Common myeloid progenitor, CD34-positive (primary cell): ENCODE measurements around the gene GRID2.
"Not testable (repeated sequence)": the region's sequence is repeated elsewhere in the genome, so short reads cannot be mapped to it uniquely, and the experiment has no call there.

Experiments
- CTCF ChIA-PET: fragments of 350-600 bp; sonication (Branson Sonifier 250); formaldehyde crosslinking; loops from one replicate; lab custom pipeline; 2021; ENCODE audit warnings: antibody characterized with exemption; lab: Charles Lee
- POLR2A ChIA-PET: fragments of 350-600 bp; sonication (Branson Sonifier 250); formaldehyde crosslinking; loops from one replicate; lab custom pipeline; 2021; ENCODE audit warnings: antibody characterized with exemption; lab: Charles Lee
- DNase-seq, 3 donors: peaks; one replicate each; pipeline versions ENCODE4 v3.0.0 to v3.0.0-alpha.2; 2013
- H3K27ac ChIP-seq, 2 experiments: 1 replicate in 1 of 2; 2 replicates in 1 of 2; pipeline ENCODE4 v1.7.0; 2013; ENCODE audit warnings: inconsistent platforms in 2 of 2, low read length in 2 of 2, mild to moderate bottlenecking in 2 of 2, low read depth in 1 of 2, moderate library complexity in 1 of 2; ENCODE audit not compliant: severe bottlenecking in 2 of 2, insufficient read depth in 1 of 2, poor library complexity in 1 of 2
- H3K27me3 ChIP-seq, 5 experiments: replicated peaks in 2 of 5; 1 replicate in 3 of 5; 2 replicates in 2 of 5; pipeline versions ENCODE4 v1.6.1 to v1.7.0; 2013; ENCODE audit warnings: low read length in 4 of 5, mild to moderate bottlenecking in 2 of 5, moderate library complexity in 2 of 5, inconsistent platforms in 1 of 5; ENCODE audit not compliant: insufficient read depth in 5 of 5, control insufficient read depth in 4 of 5
- H3K36me3 ChIP-seq, 4 experiments: 1 replicate in 2 of 4; 2 replicates in 2 of 4; pipeline versions ENCODE4 v1.6.1 to v1.7.0; 2013; ENCODE audit warnings: low read length in 3 of 4, control low read depth in 1 of 4, mild to moderate bottlenecking in 1 of 4; ENCODE audit not compliant: control insufficient read depth in 4 of 4, insufficient read depth in 4 of 4
- H3K4me1 ChIP-seq, 4 experiments: 1 replicate in 3 of 4; 2 replicates in 1 of 4; pipeline versions ENCODE4 v1.6.1 to v1.7.1; 2013; ENCODE audit warnings: low read length in 3 of 4, mild to moderate bottlenecking in 3 of 4, control low read depth in 1 of 4, inconsistent platforms in 1 of 4, moderate library complexity in 1 of 4; ENCODE audit not compliant: control insufficient read depth in 4 of 4, insufficient read depth in 4 of 4; ENCODE audit errors: control extremely low read depth in 1 of 4
- H3K4me3 ChIP-seq, 7 experiments: 1 replicate in 4 of 7; 2 replicates in 3 of 7; pipeline versions ENCODE4 v1.5.1 to v1.7.0; 2013; ENCODE audit warnings: mild to moderate bottlenecking in 7 of 7, low read length in 6 of 7, moderate library complexity in 6 of 7, inconsistent platforms in 2 of 7, low read depth in 2 of 7, control low read depth in 1 of 7; ENCODE audit not compliant: insufficient read depth in 4 of 7, control insufficient read depth in 1 of 7; ENCODE audit errors: extremely low read depth in 1 of 7
- H3K9me3 ChIP-seq, 5 experiments: 1 replicate in 4 of 5; 2 replicates in 1 of 5; pipeline versions ENCODE4 v1.6.1 to v1.7.1; 2013; ENCODE audit warnings: low read length in 4 of 5, mild to moderate bottlenecking in 2 of 5, inconsistent platforms in 1 of 5, low read depth in 1 of 5, moderate library complexity in 1 of 5; ENCODE audit not compliant: control insufficient read depth in 4 of 5, insufficient read depth in 2 of 5; ENCODE audit errors: control extremely low read depth in 1 of 5
- WGBS: methylation state at CpG from one replicate; pipeline ENCODE4 v1.1.5; 2013; ENCODE audit not compliant: insufficient coverage; 5-methylcytosine and 5-hydroxymethylcytosine counted together

Gene GRID2

DNA sequence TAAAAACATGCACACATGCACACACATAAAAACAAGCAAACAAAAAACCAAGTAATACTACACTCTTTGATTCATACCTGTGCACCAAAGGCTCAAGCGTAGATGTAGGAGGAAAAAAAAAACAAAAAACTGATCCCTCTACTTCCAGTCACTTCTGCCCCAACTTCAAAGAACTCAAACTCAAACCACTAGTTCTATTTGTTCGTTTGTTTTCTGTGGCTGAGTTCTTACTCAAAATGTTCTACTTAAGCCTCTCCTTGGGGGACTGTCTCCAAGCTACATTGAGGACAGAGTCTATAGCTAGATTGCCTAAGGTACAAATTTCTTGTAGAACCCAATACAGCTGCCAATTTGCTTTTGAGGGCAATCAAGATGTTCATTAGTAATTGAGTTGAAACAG, 1353.8 kb downstream of the GRID2 start:
- no peak for DNase-seq
- Histone ChIP-seq H3K36me3 (no peaks in the 10 kb centered on the region), H3K4me3 (no peak overlapping the region), H3K4me1 (no peaks in the 10 kb centered on the region), H3K27me3 (no peaks in the 10 kb centered on the region), H3K9me3 (no peaks in the 10 kb centered on the region), H3K27ac (no peak overlapping the region)
- ChIA-PET CTCF (interaction anchor here (0.9 kb wide), 1 partner anchor 10 kb away, joined by 3 read pairs; no protein-coding TSS in a partner anchor), POLR2A (interaction anchor here (0.7 kb wide), 1 partner anchor 1270 kb away, joined by 3 read pairs; no protein-coding TSS in a partner anchor)
- 94% methylated on average over 2 of the region's 2 CpGs for WGBS

- no peaks in the 10 kb centered on the region for H3K27me3 ChIP-seq
- WGBS, result 100% methylated on average over 1 of the region's 3 CpGs
- no peaks in the 10 kb centered on the region for H3K4me1 ChIP-seq
- ChIA-PET CTCF (interaction anchor here (0.9 kb wide), 1 partner anchor 11 kb away, joined by 3 read pairs; no protein-coding TSS in a partner anchor), POLR2A (no interaction called here)
- no peak overlapping the region for H3K4me3 ChIP-seq
- no peak overlapping the region for H3K27ac ChIP-seq
- no peaks in the 10 kb centered on the region for H3K9me3 ChIP-seq
- no peak for DNase-seq
- no peaks in the 10 kb centered on the region for H3K36me3 ChIP-seq
Observed at GRCh38 chr4:93658443-93658842, 1354.7 kb downstream of the GRID2 start.

DNA sequence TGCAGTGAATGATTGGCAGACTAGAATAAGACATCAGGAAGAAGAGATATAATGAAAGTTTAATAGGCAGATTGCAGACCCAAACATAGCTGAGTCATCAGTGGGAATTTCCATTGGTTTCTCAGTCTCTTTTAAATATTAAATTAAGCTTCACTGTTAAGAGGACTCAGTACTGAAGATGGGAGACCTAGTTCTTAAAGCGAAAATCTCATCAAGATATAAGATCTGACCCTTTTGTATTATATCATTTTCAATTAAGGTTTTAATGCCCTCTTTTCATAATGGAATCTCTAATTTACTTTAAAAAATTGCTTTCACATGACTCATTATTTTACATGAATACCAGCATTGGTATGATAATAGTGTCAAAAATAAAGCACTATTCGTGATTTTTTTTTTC, 1355.9 kb downstream of the GRID2 start:
- no peak for DNase-seq
- no CpG with 5 or more reads among the region's 2 CpGs for WGBS
- no peak overlapping the region for H3K27ac ChIP-seq
- no peaks in the 10 kb centered on the region for H3K9me3 ChIP-seq
- no peaks in the 10 kb centered on the region for H3K4me1 ChIP-seq
- no peaks in the 10 kb centered on the region for H3K27me3 ChIP-seq
- H3K4me3 ChIP-seq, result no peak overlapping the region
- ChIA-PET POLR2A (no interaction called here), CTCF (no interaction called here)
- H3K36me3 ChIP-seq, result no peaks in the 10 kb centered on the region

DNA sequence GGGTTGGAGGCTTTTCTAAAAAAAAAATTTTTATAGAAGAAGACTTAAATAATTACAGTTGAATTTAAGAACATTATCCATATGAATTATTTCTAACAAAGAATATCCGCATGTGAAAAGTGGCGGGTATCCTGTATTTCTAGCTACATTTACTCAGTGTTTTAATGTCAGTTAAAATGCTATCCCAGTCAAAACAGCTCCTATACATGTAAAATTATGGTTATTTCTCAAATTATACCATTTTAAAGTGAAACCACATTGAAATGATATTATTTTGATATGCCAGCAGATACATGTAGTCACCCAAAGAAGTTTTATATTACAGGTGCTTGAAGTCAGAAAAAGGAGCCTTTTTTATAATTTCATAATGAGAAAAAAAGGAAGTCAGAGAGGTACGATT, 1356.3 kb downstream of the GRID2 start:
- Histone ChIP-seq H3K27me3 (no peaks in the 10 kb centered on the region), H3K9me3 (no peaks in the 10 kb centered on the region), H3K4me3 (no peak overlapping the region), H3K27ac (no peak overlapping the region), H3K36me3 (no peaks in the 10 kb centered on the region), H3K4me1 (no peaks in the 10 kb centered on the region)
- DNase-seq, result no peak
- WGBS, result no CpG with 5 or more reads among the region's 3 CpGs
- POLR2A ChIA-PET, result no interaction called here
- CTCF ChIA-PET, result no interaction called here

GRCh38 chr4:93670434-93670833, 1366.7 kb downstream of the GRID2 start:
- WGBS, result 63% methylated on average over 1 of the region's 2 CpGs
- Histone ChIP-seq H3K9me3 (no peaks in the 10 kb centered on the region), H3K27ac (no peak overlapping the region), H3K4me3 (no peak overlapping the region), H3K27me3 (no peaks in the 10 kb centered on the region), H3K4me1 (no peaks in the 10 kb centered on the region), H3K36me3 (no peaks in the 10 kb centered on the region)
- ChIA-PET CTCF (no interaction called here), POLR2A (no interaction called here)
- no peak for DNase-seq

- H3K4me3 ChIP-seq, result no peak overlapping the region
- no peaks in the 10 kb centered on the region for H3K4me1 ChIP-seq
- WGBS, result 100% methylated on average over 3 of the region's 3 CpGs
- CTCF ChIA-PET, result no interaction called here
- POLR2A ChIA-PET, result no interaction called here
- no peaks in the 10 kb centered on the region for H3K27me3 ChIP-seq
- no peaks in the 10 kb centered on the region for H3K36me3 ChIP-seq
- H3K9me3 ChIP-seq, result no peaks in the 10 kb centered on the region
- no peak for DNase-seq
- no peak overlapping the region for H3K27ac ChIP-seq
Observed at GRCh38 chr4:93671093-93671492, 1367.3 kb downstream of the GRID2 start.

DNA sequence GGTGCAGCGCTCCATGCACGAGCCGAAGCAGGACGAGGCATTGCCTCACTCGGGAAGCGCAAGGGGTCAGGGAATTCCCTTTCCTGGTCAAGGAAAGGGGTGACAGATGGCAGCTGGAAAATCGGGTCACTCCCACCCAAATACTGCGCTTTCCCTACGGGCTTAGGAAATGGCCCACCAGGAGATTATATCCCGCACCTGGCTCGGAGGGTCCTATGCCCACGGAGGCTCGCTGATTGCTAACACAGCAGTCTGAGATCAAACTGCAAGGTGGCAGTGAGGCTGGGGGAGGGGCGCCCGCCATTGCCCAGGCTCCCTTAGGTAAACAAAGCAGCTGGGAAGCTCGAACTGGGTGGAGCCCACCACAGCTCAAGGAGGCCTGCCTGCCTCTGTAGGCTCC, 1373.2 kb downstream of the GRID2 start:
- WGBS, result 95% methylated on average over 11 of the region's 16 CpGs
- H3K36me3 ChIP-seq, POLR2A ChIA-PET, H3K27ac ChIP-seq, H3K9me3 ChIP-seq, H3K27me3 ChIP-seq, CTCF ChIA-PET, H3K4me1 ChIP-seq, DNase-seq, H3K4me3 ChIP-seq: not testable (repeated sequence)
